Adrenal gland (tissue), 5 donors: ENCODE measurements around the gene ABI3BP.

Source experiments
- POLR2A ChIP-seq, 2 donors: fragments of 450-650 bp; IDR thresholded peaks; one replicate each; pipeline ENCODE4 v1.6.1; 2017; ENCODE audit warnings: antibody characterized with exemption in 2 of 2, mild to moderate bottlenecking in 2 of 2, moderate library complexity in 1 of 2
- TF ChIP-seq, protein P1 (sequence below), 6 experiments: fragments of 450-650 bp in 4 of 6; fragments of 200-600 bp in 2 of 6; sonication (generic) in 1 of 6; IDR thresholded peaks; 1 replicate in 5 of 6; 2 replicates in 1 of 6; pipeline versions ENCODE4 v1.5.1 to v1.8.0; 2016 to 2021; ENCODE audit warnings: antibody characterized with exemption in 6 of 6, mild to moderate bottlenecking in 2 of 6, moderate library complexity in 1 of 6
- donor health status: DM: no; HTN: no; CAD: no.

DNA sequence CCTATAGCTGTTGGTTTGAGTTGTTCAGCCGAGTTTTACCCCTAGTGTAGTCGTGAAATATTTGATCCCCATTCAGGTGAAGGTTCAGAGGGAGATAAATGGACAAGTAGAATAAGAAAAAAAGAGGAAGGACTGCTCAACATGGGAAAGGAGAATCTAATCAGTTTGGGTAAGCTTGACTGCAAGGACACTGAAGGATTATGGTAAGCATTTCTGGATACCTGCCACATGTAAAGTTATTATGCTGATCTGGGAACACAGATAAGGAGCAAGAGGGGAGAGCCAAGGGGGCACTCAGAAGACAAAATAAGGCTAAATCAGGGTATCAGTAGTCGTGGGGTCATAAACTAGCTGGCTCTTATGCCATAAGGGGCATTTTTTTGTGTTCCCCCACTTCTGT is 234.1 kb downstream of the ABI3BP start:
- no peak for TF ChIP-seq POLR2A (IDR thresholded peaks at IDR 0.05)
- TF ChIP-seq, protein P1, sequence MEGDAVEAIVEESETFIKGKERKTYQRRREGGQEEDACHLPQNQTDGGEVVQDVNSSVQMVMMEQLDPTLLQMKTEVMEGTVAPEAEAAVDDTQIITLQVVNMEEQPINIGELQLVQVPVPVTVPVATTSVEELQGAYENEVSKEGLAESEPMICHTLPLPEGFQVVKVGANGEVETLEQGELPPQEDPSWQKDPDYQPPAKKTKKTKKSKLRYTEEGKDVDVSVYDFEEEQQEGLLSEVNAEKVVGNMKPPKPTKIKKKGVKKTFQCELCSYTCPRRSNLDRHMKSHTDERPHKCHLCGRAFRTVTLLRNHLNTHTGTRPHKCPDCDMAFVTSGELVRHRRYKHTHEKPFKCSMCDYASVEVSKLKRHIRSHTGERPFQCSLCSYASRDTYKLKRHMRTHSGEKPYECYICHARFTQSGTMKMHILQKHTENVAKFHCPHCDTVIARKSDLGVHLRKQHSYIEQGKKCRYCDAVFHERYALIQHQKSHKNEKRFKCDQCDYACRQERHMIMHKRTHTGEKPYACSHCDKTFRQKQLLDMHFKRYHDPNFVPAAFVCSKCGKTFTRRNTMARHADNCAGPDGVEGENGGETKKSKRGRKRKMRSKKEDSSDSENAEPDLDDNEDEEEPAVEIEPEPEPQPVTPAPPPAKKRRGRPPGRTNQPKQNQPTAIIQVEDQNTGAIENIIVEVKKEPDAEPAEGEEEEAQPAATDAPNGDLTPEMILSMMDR (IDR thresholded peaks at IDR 0.05) = no peak
